ENCODE data around the gene DBH. TPM values are rescaled to one million over a fixed set of nuclear protein-coding genes. Genes with fewer than 3 reads are reported as not detected.
A peak's percentile ranks its signal among the peaks of the same experiment; 100 is the strongest.

DBH gene
- total and polyA plus RNA-seq, 8 donors, result 0.08 to 0.09 TPM; not detected in 6

GRCh38 chr9:133615606-133616188 lies 20.5 kb upstream of the DBH start:
- Histone ChIP-seq H3K9me3 (no peaks in the 10 kb centered on the region), H3K36me3 (no peaks in the 10 kb centered on the region), H3K27ac (no peak overlapping the region), H3K27me3 (peaks cover 0 to 4% (median 0%) of the 10 kb centered on the region in 4 donors), H3K4me1 (no peaks in the 10 kb centered on the region), H3K4me3 (no peak overlapping the region)
- DNase-seq (peak in 1 of 6 donors; percentile 50), ATAC-seq (no peak), FAIRE-seq (no peak)
- TF ChIP-seq, protein P1, sequence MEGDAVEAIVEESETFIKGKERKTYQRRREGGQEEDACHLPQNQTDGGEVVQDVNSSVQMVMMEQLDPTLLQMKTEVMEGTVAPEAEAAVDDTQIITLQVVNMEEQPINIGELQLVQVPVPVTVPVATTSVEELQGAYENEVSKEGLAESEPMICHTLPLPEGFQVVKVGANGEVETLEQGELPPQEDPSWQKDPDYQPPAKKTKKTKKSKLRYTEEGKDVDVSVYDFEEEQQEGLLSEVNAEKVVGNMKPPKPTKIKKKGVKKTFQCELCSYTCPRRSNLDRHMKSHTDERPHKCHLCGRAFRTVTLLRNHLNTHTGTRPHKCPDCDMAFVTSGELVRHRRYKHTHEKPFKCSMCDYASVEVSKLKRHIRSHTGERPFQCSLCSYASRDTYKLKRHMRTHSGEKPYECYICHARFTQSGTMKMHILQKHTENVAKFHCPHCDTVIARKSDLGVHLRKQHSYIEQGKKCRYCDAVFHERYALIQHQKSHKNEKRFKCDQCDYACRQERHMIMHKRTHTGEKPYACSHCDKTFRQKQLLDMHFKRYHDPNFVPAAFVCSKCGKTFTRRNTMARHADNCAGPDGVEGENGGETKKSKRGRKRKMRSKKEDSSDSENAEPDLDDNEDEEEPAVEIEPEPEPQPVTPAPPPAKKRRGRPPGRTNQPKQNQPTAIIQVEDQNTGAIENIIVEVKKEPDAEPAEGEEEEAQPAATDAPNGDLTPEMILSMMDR (IDR thresholded peaks at IDR 0.05), result no peak
- 60 to 75% methylated on average over 13 of the region's 13 CpGs for WGBS, 2 donors
- intact Hi-C loops (cut with DNase I), result no loop called here

GRCh38 chr9:133616643-133617405 lies 19.3 kb upstream of the DBH start:
- no peaks in the 10 kb centered on the region for H3K4me1 ChIP-seq
- FAIRE-seq, result no peak
- H3K27me3 ChIP-seq, result peaks cover 0 to 4% (median 0%) of the 10 kb centered on the region in 4 donors
- intact Hi-C loops (cut with DNase I), result no loop called here
- 65 to 70% methylated on average over 13 of the region's 13 CpGs for WGBS, 2 donors
- TF ChIP-seq, protein P1 (IDR thresholded peaks at IDR 0.05), result no peak
- H3K9me3 ChIP-seq, result no peaks in the 10 kb centered on the region
- H3K36me3 ChIP-seq, result no peaks in the 10 kb centered on the region
- no peak overlapping the region for H3K4me3 ChIP-seq
- DNase-seq, result peak in 1 of 6 donors; percentile 45
- H3K27ac ChIP-seq, result no peak overlapping the region
- ATAC-seq, result no peak

DNA sequence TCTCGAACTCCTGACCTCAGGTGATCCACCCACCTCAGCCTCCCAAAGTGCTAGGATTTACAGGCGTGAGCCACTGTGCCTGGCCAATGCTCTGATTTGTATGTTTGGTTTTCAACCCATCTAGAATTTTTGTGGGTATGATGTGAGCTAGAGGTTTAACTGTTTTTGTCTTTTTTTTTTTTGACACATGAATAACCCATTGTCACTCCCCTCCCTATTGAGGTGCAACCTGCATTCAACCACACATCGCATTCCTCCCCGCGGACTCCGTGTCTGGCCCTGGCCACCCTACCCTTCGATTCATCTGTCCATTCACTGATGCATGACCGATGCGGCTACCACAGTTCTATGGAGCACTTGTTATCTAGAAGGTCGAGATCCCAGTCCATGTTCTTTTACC lies 17.4 kb upstream of the DBH start:
- intact Hi-C loops (cut with DNase I), result no loop called here
- ATAC-seq (no peak), DNase-seq (no peak), FAIRE-seq (no peak)
- Histone ChIP-seq H3K27ac (no peak overlapping the region), H3K9me3 (no peaks in the 10 kb centered on the region), H3K4me1 (no peaks in the 10 kb centered on the region), H3K4me3 (no peak overlapping the region), H3K27me3 (peaks cover 0 to 4% (median 0%) of the 10 kb centered on the region in 4 donors), H3K36me3 (no peaks in the 10 kb centered on the region)
- 67 to 81% methylated on average over 10 of the region's 10 CpGs for WGBS, 2 donors
- TF ChIP-seq, protein P1 (IDR thresholded peaks at IDR 0.05), result no peak

DNA sequence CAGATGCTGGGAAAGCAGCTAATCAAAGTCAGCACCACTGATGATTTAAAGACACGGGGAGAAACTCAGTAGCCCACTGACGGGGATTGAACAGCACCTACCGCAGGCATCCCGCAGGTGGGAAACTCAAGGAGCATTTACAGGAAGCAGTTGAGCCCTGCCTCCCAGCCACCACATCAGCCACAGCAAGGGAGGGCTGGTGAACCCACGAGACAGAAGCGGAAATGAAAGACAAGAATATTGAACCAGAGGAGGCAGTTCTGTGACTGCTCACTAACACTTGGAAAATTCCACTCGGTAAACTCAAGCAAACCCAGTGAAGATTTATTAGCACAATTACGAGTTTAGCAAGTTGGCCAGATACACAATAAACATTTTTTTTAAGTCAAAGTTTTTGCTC lies 16.4 kb upstream of the DBH start:
- intact Hi-C loops (cut with DNase I), result no loop called here
- TF ChIP-seq, protein P1 (IDR thresholded peaks at IDR 0.05), result no peak
- DNase-seq, result no peak
- 11 to 15% methylated on average over 8 of the region's 8 CpGs for WGBS, 2 donors
- H3K27ac ChIP-seq, result no peak overlapping the region
- H3K27me3 ChIP-seq, result peaks cover 0 to 4% (median 0%) of the 10 kb centered on the region in 4 donors
- no peak overlapping the region for H3K4me3 ChIP-seq
- no peaks in the 10 kb centered on the region for H3K9me3 ChIP-seq
- no peaks in the 10 kb centered on the region for H3K36me3 ChIP-seq
- H3K4me1 ChIP-seq, result no peaks in the 10 kb centered on the region
- peak in 3 of 4 donors; percentile 40 to 69 (median 56) for ATAC-seq
- FAIRE-seq, result no peak
